Upper lobe of left lung (tissue), 6 donors: ENCODE data around the gene POU4F1. TPM values are rescaled to one million over a fixed set of nuclear protein-coding genes. Genes with fewer than 3 reads are reported as not detected.

Experiments
- ATAC-seq, 2 donors: fragments of 200-7000 bp; cut with Tn5 transposase; one replicate each; pipeline ENCODE4 v1.9.1; 2022; ENCODE audit warnings: mild to moderate bottlenecking in 2 of 2, moderate library complexity in 2 of 2; ENCODE audit not compliant: low FRiP score in 2 of 2
- DNase-seq, 2 donors: peaks; one replicate each; pipeline ENCODE4 v3.0.0-alpha.2; 2019 to 2020
- H3K27ac ChIP-seq, 4 donors: fragments of 200-600 bp; sonication (generic); one replicate each; pipeline ENCODE4 v1.5.1; 2016 to 2019
- H3K27me3 ChIP-seq, 4 donors: fragments of 200-600 bp; sonication (generic); one replicate each; pipeline ENCODE4 v1.5.1; 2017 to 2019
- H3K36me3 ChIP-seq, 4 donors: fragments of 200-600 bp; sonication (generic); one replicate each; pipeline ENCODE4 v1.5.1; 2016 to 2019
- H3K4me1 ChIP-seq, 4 donors: fragments of 200-600 bp; sonication (generic); one replicate each; pipeline ENCODE4 v1.5.1; 2018 to 2019
- H3K4me3 ChIP-seq, 4 donors: fragments of 200-600 bp; sonication (generic); one replicate each; pipeline ENCODE4 v1.5.1; 2017 to 2019; ENCODE audit warnings: mild to moderate bottlenecking in 2 of 4, moderate library complexity in 1 of 4
- H3K9me3 ChIP-seq, 4 donors: fragments of 200-600 bp; sonication (generic); one replicate each; pipeline ENCODE4 v1.5.1; 2018 to 2019
- EP300 ChIP-seq, 4 donors: sonication (generic); formaldehyde crosslinking; IDR thresholded peaks; one replicate each; pipeline ENCODE4 v1.5.1; 2017; ENCODE audit warnings: antibody characterized with exemption in 4 of 4, control low read depth in 2 of 4
- POLR2A ChIP-seq, 4 donors: fragments of 450-650 bp; IDR thresholded peaks; one replicate each; pipeline ENCODE4 v1.5.1; 2016 to 2017; ENCODE audit warnings: antibody characterized with exemption in 4 of 4, mild to moderate bottlenecking in 2 of 4
- POLR2AphosphoS5 ChIP-seq, 2 donors: sonication (generic); formaldehyde crosslinking; IDR thresholded peaks; one replicate each; pipeline ENCODE4 v1.5.1; 2017; ENCODE audit warnings: antibody characterized with exemption in 2 of 2
- WGBS, 2 donors: methylation state at CpG; one replicate each; pipeline ENCODE4 v1.1.5; 2017 to 2018; 5-methylcytosine and 5-hydroxymethylcytosine counted together
- total RNA-seq, 6 donors: library from RNA; depleted of rRNA in 4 of 6; stranded (reverse); fragments of >200 nt in 4 of 6; gene quantifications; one replicate each; pipeline versions ENCODE4 v1.1.0 to v1.2.1, GENCODE V29; 2016 to 2021
- TF ChIP-seq, protein P1 (sequence below), 6 experiments: fragments of 450-650 bp in 4 of 6; fragments of 200-600 bp in 2 of 6; sonication (generic) in 2 of 6; IDR thresholded peaks; one replicate each; pipeline ENCODE4 v1.5.1; 2016 to 2019; ENCODE audit warnings: antibody characterized with exemption in 6 of 6
- donor health status: DM: no; HTN: no; CAD: no; lungs with moderate emphysema.
- donor health status: DM: no; HTN: yes; CAD: no; lungs with severe emphysema.

The POU4F1 gene
- total RNA-seq, 6 donors from 2014 or later, result not detected

DNA sequence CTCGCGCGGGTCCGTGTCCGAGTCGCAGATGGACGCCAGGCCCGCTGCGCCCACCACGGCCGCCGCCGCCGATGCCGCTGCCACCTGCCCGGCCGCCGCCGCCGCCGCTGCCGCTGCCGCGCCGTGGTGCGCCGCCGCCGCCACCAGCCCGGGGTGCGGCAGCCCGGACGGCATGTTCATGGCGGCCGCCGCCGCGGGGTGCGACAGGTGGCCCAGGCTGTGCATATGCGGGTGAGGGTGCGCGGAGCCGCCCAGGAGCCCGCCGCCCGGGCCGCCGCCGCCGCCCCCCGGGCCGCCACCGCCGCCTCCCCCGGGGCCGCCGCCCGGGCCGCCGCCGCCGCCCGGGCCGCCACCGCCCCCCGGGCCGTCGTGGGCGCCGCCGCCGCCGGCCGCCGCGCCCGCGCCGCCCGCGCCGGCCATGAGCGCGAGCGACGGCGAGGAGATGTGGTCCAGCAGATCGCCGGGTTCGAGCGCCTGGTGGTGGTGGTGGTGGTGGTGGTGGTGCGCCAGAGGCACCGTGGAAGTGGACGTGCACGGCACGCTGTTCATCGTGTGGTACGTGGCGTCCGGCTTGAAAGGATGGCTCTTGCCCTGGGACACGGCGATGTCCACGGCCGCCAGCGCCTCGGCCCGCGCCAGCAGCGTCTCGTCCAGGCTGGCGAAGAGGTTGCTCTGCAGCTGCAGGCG lies 1.3 kb downstream of the POU4F1 start:
- ATAC-seq (no peak), DNase-seq (peak in 1 of 2 donors; percentile 80)
- H3K9me3 ChIP-seq, result no peaks in the 10 kb centered on the region
- 9 to 15% methylated on average over 7 to 41 of the region's 112 CpGs for WGBS, 2 donors
- H3K27me3 ChIP-seq, result peaks cover 0 to 89% (median 48%) of the 10 kb centered on the region in 4 donors
- H3K27ac ChIP-seq, result no peak overlapping the region
- H3K4me1 ChIP-seq, result peaks cover 25 to 30% (median 29%) of the 10 kb centered on the region in 4 donors
- H3K4me3 ChIP-seq, result peak overlapping the region in 3 of 4 donors; percentile 26 to 47 (median 36)
- no peaks in the 10 kb centered on the region for H3K36me3 ChIP-seq
- TF ChIP-seq POLR2AphosphoS5 (IDR thresholded peaks at IDR 0.05) (no peak), POLR2A (IDR thresholded peaks at IDR 0.05) (no peak), EP300 (IDR thresholded peaks at IDR 0.05) (no peak)
- TF ChIP-seq, protein P1, sequence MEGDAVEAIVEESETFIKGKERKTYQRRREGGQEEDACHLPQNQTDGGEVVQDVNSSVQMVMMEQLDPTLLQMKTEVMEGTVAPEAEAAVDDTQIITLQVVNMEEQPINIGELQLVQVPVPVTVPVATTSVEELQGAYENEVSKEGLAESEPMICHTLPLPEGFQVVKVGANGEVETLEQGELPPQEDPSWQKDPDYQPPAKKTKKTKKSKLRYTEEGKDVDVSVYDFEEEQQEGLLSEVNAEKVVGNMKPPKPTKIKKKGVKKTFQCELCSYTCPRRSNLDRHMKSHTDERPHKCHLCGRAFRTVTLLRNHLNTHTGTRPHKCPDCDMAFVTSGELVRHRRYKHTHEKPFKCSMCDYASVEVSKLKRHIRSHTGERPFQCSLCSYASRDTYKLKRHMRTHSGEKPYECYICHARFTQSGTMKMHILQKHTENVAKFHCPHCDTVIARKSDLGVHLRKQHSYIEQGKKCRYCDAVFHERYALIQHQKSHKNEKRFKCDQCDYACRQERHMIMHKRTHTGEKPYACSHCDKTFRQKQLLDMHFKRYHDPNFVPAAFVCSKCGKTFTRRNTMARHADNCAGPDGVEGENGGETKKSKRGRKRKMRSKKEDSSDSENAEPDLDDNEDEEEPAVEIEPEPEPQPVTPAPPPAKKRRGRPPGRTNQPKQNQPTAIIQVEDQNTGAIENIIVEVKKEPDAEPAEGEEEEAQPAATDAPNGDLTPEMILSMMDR (IDR thresholded peaks at IDR 0.05), result no peak

DNA sequence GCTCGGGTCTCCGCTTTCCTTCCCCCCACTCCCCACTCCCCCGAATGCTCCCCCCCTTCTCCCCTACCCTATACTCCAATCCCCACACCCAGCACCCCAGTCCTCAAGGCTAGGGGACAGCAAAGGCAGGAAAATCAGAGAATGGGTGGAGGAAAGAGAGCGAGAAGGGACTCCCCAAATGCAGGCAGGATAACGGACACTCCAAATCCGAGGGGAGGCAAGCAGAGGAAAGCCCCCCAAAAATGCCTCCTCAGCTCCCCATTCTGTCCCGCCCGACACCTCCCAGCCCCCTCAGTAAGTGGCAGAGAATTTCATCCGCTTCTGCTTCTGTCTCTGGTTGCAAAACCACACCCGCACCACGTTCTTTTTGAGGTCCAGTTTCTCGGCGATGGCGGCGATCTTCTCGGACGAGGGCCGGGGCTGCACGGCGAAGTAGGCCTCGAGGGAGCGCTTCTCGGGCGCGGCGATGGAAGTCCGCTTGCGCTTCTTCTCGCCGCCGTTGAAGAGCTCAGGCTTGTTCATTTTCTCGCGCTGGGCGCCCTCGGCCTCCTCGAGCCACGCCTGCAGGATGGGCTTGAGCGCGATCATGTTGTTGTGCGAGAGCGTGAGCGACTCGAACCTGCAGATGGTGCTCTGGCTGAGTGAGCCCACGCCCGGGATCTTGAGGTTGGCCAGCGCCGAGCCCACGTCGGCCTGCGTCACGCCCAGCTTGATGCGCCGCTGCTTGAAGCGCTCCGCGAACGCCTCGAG lies 2.1 kb downstream of the POU4F1 start:
- Histone ChIP-seq H3K27me3 (peaks cover 0 to 89% (median 50%) of the 10 kb centered on the region in 4 donors), H3K9me3 (no peaks in the 10 kb centered on the region), H3K27ac (no peak overlapping the region), H3K4me3 (peak overlapping the region in 3 of 4 donors; percentile 12 to 33 (median 26)), H3K36me3 (no peaks in the 10 kb centered on the region), H3K4me1 (peaks cover 22 to 34% (median 26%) of the 10 kb centered on the region in 4 donors)
- 7 to 12% methylated on average over 30 to 37 of the region's 58 CpGs for WGBS, 2 donors
- ATAC-seq, result no peak
- TF ChIP-seq POLR2AphosphoS5 (IDR thresholded peaks at IDR 0.05), result no peak
- TF ChIP-seq EP300 (IDR thresholded peaks at IDR 0.05), result no peak
- DNase-seq, result peak in 1 of 2 donors; percentile 81

DNA sequence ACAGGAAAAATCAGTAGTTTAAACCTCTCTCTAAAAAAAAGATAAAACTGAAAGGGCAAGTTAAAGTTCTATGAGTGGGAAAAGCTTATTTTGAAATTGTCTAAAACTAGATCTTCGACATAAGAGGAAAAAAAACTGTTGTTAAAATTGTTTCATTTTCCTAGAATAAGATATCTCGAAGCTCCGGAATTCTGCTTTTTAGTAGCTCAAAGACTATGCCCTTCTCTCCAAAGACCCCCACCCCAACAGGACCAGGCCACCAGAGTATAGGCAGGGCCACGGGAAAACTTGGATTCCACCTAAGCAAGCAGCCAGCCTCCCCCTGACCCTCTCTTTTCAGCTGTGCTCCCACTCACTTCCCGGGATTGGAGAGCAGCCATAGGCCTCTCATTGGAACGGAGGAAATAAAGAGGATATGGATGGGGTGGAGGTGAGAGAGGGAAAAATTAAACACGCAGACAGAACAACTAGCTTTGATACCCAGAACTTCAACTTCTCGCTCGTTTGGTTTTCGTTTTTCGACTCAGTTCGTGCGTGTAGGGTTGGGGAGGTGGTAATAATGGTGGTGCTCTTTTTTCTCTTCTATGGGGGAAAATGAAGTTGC lies 3.0 kb downstream of the POU4F1 start:
- Histone ChIP-seq H3K4me1 (peaks cover 27 to 43% (median 35%) of the 10 kb centered on the region in 4 donors), H3K36me3 (no peaks in the 10 kb centered on the region), H3K27ac (no peak overlapping the region), H3K27me3 (peaks cover 0 to 89% (median 54%) of the 10 kb centered on the region in 4 donors), H3K4me3 (no peak overlapping the region), H3K9me3 (no peaks in the 10 kb centered on the region)
- ATAC-seq (no peak), DNase-seq (no peak)
- WGBS, 2 donors, result 14 to 19% methylated on average over 13 of the region's 13 CpGs
- TF ChIP-seq, protein P1 (IDR thresholded peaks at IDR 0.05), result no peak
- TF ChIP-seq EP300 (IDR thresholded peaks at IDR 0.05) (no peak), POLR2A (IDR thresholded peaks at IDR 0.05) (no peak), POLR2AphosphoS5 (IDR thresholded peaks at IDR 0.05) (no peak)

DNA sequence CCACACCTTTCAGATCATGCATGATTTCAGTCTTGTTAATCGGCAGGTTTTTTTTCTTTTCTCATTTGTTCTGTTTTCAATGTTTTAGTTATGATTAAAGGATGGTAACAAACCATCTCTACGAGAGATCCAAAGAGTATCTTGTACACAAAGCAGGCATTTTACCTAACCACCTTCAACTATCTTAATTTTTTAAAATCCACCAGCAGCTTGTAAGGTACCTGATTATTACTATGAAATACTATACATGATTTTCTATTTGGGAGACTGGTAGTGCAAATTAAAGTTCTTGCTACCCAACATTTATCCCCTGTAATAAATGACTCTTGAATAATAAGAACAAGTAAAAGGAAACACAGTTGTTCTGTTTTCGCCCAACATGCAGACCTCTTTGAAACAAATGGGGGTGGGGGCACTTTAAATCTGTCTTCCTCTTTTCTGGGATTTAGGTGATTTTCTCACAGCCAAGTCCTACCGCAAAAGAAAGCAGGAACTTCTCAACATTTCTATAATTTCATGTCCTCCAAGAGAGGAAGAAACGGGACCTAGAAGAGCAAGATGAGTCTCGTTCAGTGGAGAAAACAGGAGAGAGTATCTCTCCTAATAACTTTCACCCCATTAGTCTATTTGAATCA lies 3.6 kb downstream of the POU4F1 start:
- TF ChIP-seq EP300 (IDR thresholded peaks at IDR 0.05), result no peak
- no peak for TF ChIP-seq POLR2AphosphoS5 (IDR thresholded peaks at IDR 0.05)
- TF ChIP-seq, protein P1 (IDR thresholded peaks at IDR 0.05), result no peak
- TF ChIP-seq POLR2A (IDR thresholded peaks at IDR 0.05), result no peak
- peaks cover 0 to 89% (median 55%) of the 10 kb centered on the region in 4 donors for H3K27me3 ChIP-seq
- H3K27ac ChIP-seq, result no peak overlapping the region
- H3K4me3 ChIP-seq, result no peak overlapping the region
- no peaks in the 10 kb centered on the region for H3K36me3 ChIP-seq
- peaks cover 27 to 43% (median 35%) of the 10 kb centered on the region in 4 donors for H3K4me1 ChIP-seq
- no peak for ATAC-seq
- 13 to 14% methylated on average over 6 of the region's 6 CpGs for WGBS, 2 donors
- no peaks in the 10 kb centered on the region for H3K9me3 ChIP-seq
- DNase-seq, result no peak
